NK-92 (cell line): ENCODE measurements around the gene APLN.

Source experiments
- DNase-seq: peaks from one replicate; lab custom pipeline; 2025; ENCODE audit not compliant: unreplicated experiment; lab: John Stamatoyannopoulos, UW

The APLN gene

GRCh38 chrX:129654652-129655546 is at the start of gene APLN:
TSS of gene APLN (minus strand) at chrX:129654956. CDS start at chrX:129654630, 326 bp downstream.
- no peak for DNase-seq

GRCh38 chrX:129704491-129704890 is 49.7 kb upstream of the APLN start:
- DNase-seq, result no peak

- DNase-seq, result no peak
These were observed 46.9 kb upstream of the APLN start for GRCh38 chrX:129701624-129702069.

- no peak for DNase-seq
These were observed 45.8 kb upstream of the APLN start for GRCh38 chrX:129700536-129700935.

GRCh38 chrX:129698150-129698549 is 43.4 kb upstream of the APLN start:
- no peak for DNase-seq

GRCh38 chrX:129697204-129697829 is 42.6 kb upstream of the APLN start:
- no peak for DNase-seq

GRCh38 chrX:129696463-129697155 is 41.9 kb upstream of the APLN start:
- no peak for DNase-seq

GRCh38 chrX:129695937-129696336 is 41.2 kb upstream of the APLN start:
- no peak for DNase-seq

GRCh38 chrX:129695535-129695934 is 40.8 kb upstream of the APLN start:
- DNase-seq, result no peak

- no peak for DNase-seq
These were observed 40.0 kb upstream of the APLN start for GRCh38 chrX:129694805-129695204.

GRCh38 chrX:129693354-129693753 is 38.6 kb upstream of the APLN start:
- no peak for DNase-seq

GRCh38 chrX:129690435-129690834 is 35.7 kb upstream of the APLN start:
- DNase-seq, result no peak

GRCh38 chrX:129689796-129690195 is 35.0 kb upstream of the APLN start:
- DNase-seq, result no peak

GRCh38 chrX:129688097-129688496 is 33.3 kb upstream of the APLN start:
- DNase-seq, result no peak

- DNase-seq, result no peak
These were observed 31.7 kb upstream of the APLN start for GRCh38 chrX:129686422-129686948.

- DNase-seq, result no peak
These were observed 28.2 kb upstream of the APLN start for GRCh38 chrX:129682979-129683378.

GRCh38 chrX:129679901-129680300 is 25.1 kb upstream of the APLN start:
- DNase-seq, result no peak

- DNase-seq, result no peak
These were observed 23.9 kb upstream of the APLN start for GRCh38 chrX:129678614-129679195.

- no peak for DNase-seq
These were observed 12.7 kb upstream of the APLN start for GRCh38 chrX:129667412-129667811.

- DNase-seq, result no peak
These were observed 11.3 kb upstream of the APLN start for GRCh38 chrX:129665916-129666644.
